ENCODE measurements around the gene IKZF1. TPM values are rescaled to one million over a fixed set of nuclear protein-coding genes. Genes with fewer than 3 reads are reported as not detected.

IKZF1 gene
- total and polyA plus RNA-seq, 9 of the 15 experiments (the other 6 are each of a cell fraction or from before 2014, with no cell fraction given), result 12.6 to 85.3 (median 44.7) TPM

GRCh38 chr7:50335795-50336754 lies 31.6 kb downstream of the IKZF1 start (continued):
- TF ChIP-seq TFAP4 (CRISPR knock-in tag; IDR thresholded peaks at IDR 0.05; ENCODE audit: borderline replicate concordance) (peak; percentile 91), POLR3G (IDR thresholded peaks at IDR 0.05; ENCODE audit: extremely low read depth, insufficient read length, insufficient replicate concordance) (no peak), ZNF232 (CRISPR knock-in tag; IDR thresholded peaks at IDR 0.05) (no peak), ZNF778 (CRISPR knock-in tag; IDR thresholded peaks at IDR 0.05) (no peak), ZNF280A (IDR thresholded peaks at IDR 0.05; ENCODE audit: low read depth, partially characterized antibody) (no peak), MLLT1 (IDR thresholded peaks at IDR 0.05) (no peak), ZNF699 (CRISPR knock-in tag; IDR thresholded peaks at IDR 0.05; ENCODE audit: insufficient replicate concordance) (no peak), CAMTA2 (CRISPR knock-in tag; conservative IDR thresholded peaks at IDR 0.05) (no peak), EHMT2 (IDR thresholded peaks at IDR 0.05) (no peak), PRDM10 (IDR thresholded peaks at IDR 0.05; ENCODE audit: partially characterized antibody) (peak; percentile 60), SAFB2 (IDR thresholded peaks at IDR 0.05; ENCODE audit: borderline replicate concordance, low read depth, low read length, severe bottlenecking) (no peak), DMBX1 (CRISPR knock-in tag; IDR thresholded peaks at IDR 0.05; ENCODE audit: borderline replicate concordance) (no peak), ZNF79 (CRISPR knock-in tag; IDR thresholded peaks at IDR 0.05; ENCODE audit: low read depth) (no peak), TAF15 (IDR thresholded peaks at IDR 0.05; ENCODE audit: low read depth, low read length) (no peak), ERF (CRISPR knock-in tag; IDR thresholded peaks at IDR 0.05) (no peak), ETV5 (CRISPR knock-in tag; IDR thresholded peaks at IDR 0.05; ENCODE audit: low read depth) (no peak)
- TF ChIP-seq, protein P1, sequence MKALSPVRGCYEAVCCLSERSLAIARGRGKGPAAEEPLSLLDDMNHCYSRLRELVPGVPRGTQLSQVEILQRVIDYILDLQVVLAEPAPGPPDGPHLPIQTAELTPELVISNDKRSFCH (CRISPR knock-in tag; IDR thresholded peaks at IDR 0.05), result no peak
- TF ChIP-seq, protein P1 (tag; IDR thresholded peaks at IDR 0.05), result no peak
